ENCODE measurements around the gene TTLL5. TPM values are rescaled to one million over a fixed set of nuclear protein-coding genes. Genes with fewer than 3 reads are reported as not detected.

Gene TTLL5
- total and polyA plus RNA-seq, 10 of the 15 experiments (the other 5 are each of a cell fraction or from before 2014, with no cell fraction given), result 3.2 to 25.9 (median 13.8) TPM

GRCh38 chr14:75821831-75822521 lies 160.9 kb downstream of the TTLL5 start (continued):
- TF ChIP-seq ZBED1 (IDR thresholded peaks at IDR 0.05; ENCODE audit: borderline replicate concordance) (no peak), ZBTB40 (IDR thresholded peaks at IDR 0.05; ENCODE audit: borderline replicate concordance) (no peak), POLR2AphosphoS2 (IDR thresholded peaks at IDR 0.05; ENCODE audit: low read depth, low read length) (no peak), USF2 (IDR thresholded peaks at IDR 0.05; ENCODE audit: borderline replicate concordance, low read depth, low read length) (no peak), ATF3 (IDR thresholded peaks at IDR 0.05; ENCODE audit: borderline replicate concordance, extremely low read depth, low read depth, low read length) (no peak)
